Heart left ventricle (tissue), 16 donors: Measurements from ENCODE around the gene EML6. TPM values are rescaled to one million over a fixed set of nuclear protein-coding genes. Genes with fewer than 3 reads are reported as not detected.
"Not testable (repeated sequence)": the region's sequence is repeated elsewhere in the genome, so short reads cannot be mapped to it uniquely, and the experiment has no call there.

Source experiments
- ATAC-seq, 4 donors: fragments of 200-7000 bp; cut with Tn5 transposase; one replicate each; pipeline ENCODE4 v1.9.1; 2020 to 2022; ENCODE audit warnings: moderate library complexity in 4 of 4, mild to moderate bottlenecking in 3 of 4, moderate number of reproducible peaks in 1 of 4
- DNase-seq, 5 donors: peaks; one replicate each; pipeline ENCODE4 v3.0.0-alpha.2; 2020
- H3K27ac ChIP-seq, 12 donors: fragments of 200-600 bp; sonication (generic) in 4 of 12; one replicate each; pipeline versions ENCODE4 v1.5.0 to v1.8.0; 2016 to 2022; ENCODE audit warnings: mild to moderate bottlenecking in 2 of 12
- H3K27me3 ChIP-seq, 9 donors: fragments of 200-600 bp; sonication (generic) in 2 of 9; one replicate each; pipeline versions ENCODE4 v1.5.1 to v1.8.0; 2016 to 2022; ENCODE audit warnings: mild to moderate bottlenecking in 3 of 9
- H3K36me3 ChIP-seq, 9 donors: fragments of 200-600 bp; sonication (generic) in 2 of 9; one replicate each; pipeline versions ENCODE4 v1.5.0 to v1.8.0; 2018 to 2022; ENCODE audit warnings: mild to moderate bottlenecking in 2 of 9
- H3K4me1 ChIP-seq, 12 donors: fragments of 200-600 bp; sonication (generic) in 4 of 12; one replicate each; pipeline versions ENCODE4 v1.5.0 to v1.8.0; 2016 to 2022; ENCODE audit warnings: mild to moderate bottlenecking in 3 of 12
- H3K4me3 ChIP-seq, 12 donors: fragments of 200-600 bp; sonication (generic) in 4 of 12; one replicate each; pipeline versions ENCODE4 v1.5.0 to v1.8.0; 2017 to 2022; ENCODE audit warnings: mild to moderate bottlenecking in 9 of 12, moderate library complexity in 4 of 12
- H3K9me3 ChIP-seq, 12 donors: fragments of 200-600 bp; sonication (generic) in 4 of 12; one replicate each; pipeline versions ENCODE4 v1.5.0 to v1.8.0; 2016 to 2022; ENCODE audit warnings: mild to moderate bottlenecking in 1 of 12
- CTCF ChIP-seq, 12 donors: fragments of 200-600 bp; sonication (generic) in 4 of 12; IDR thresholded peaks; one replicate each; pipeline versions ENCODE4 v1.5.0 to v1.8.0; 2018 to 2022; ENCODE audit warnings: antibody characterized with exemption in 12 of 12, mild to moderate bottlenecking in 5 of 12
- POLR2A ChIP-seq, 2 donors: fragments of 450-650 bp; IDR thresholded peaks; one replicate each; pipeline ENCODE4 v1.6.1; 2017; ENCODE audit warnings: antibody characterized with exemption in 2 of 2, mild to moderate bottlenecking in 2 of 2, moderate library complexity in 2 of 2
- WGBS, 4 donors: extraction: QIAGEN DNeasy Blood & Tissue Kit in 2 of 4; methylation state at CpG; one replicate each; pipeline versions ENCODE4 v1.1.5 to v1.1.7; 2013 to 2018; 5-methylcytosine and 5-hydroxymethylcytosine counted together
- intact Hi-C, 10 donors: fragments of 100-400 bp; cut with DNase I; formaldehyde crosslinking; loops; one replicate each; pipeline versions ENCODE4 v1.11.1 to v1.14.2; 2022
- polyA plus RNA-seq, 2 donors: library from polyadenylated mRNA; stranded (reverse); fragments of 200-250 nt; gene quantifications; one replicate each; pipeline ENCODE4 v1.2.3, GENCODE V29; 2013
- total RNA-seq, 9 donors: library from RNA; depleted of rRNA in 2 of 9; stranded (reverse); fragments of >200 nt in 2 of 9; fragmentation: NEBNext Ultra II Directional in 3 of 9; extraction: Animal tissue kit (Norgen Biotek cat#: 25700) in 3 of 9; gene quantifications; one replicate each; pipeline versions ENCODE4 v1.1.0 to v1.2.4, GENCODE V29; 2016 to 2023
- donor health status: ischemic (EF 13 %, LVEDD 7.1; RV severe dilation, severe dysfunction).
- donor health status: healthy with polysubstance abuse.
- donor health status: DM: no; HTN: yes; CAD: no.
- donor health status: DM: no; HTN: no; CAD: no.
- donor health status: ischemic (EF 25% LVEDD 6.9; RV normal size, moderate dysfunction).
- donor health status: ischemic (EF 25% LVEDD 5.7; RV mildly dilated, moderate dysfunction).
- donor health status: healthy.
- donor health status: DM: yes; HTN: yes; CAD: no.
- donor health status: ischemic (EF 35%, LVEDD 5.7; RV mildly dilated, moderate dysfunction).
- donor health status: nonischemic (EF 11% LVEDD 7.7; RV severe dilation, severe dysfunction).
- donor health status: DM: yes; HTN: yes; CAD: no.
- donor health status: PGD.
- donor health status: ischemic (EF 29% LVEDD 5.4; RV normal size, mild dysfunction).
- donor health status: nonischemic (EF 23%, LVEDD 6.1; RV moderate dilation, normal function).

The EML6 gene
- total and polyA plus RNA-seq, 11 donors, result 0.08 to 1.2 (median 0.58) TPM

GRCh38 chr2:54840559-54841468 is 117.4 kb downstream of the EML6 start:
- Histone ChIP-seq H3K4me1 (peaks cover 0 to 3% (median 0%) of the 10 kb centered on the region in 12 donors), H3K27ac (no peak overlapping the region), H3K9me3 (no peaks in the 10 kb centered on the region), H3K4me3 (no peak overlapping the region), H3K36me3 (no peaks in the 10 kb centered on the region), H3K27me3 (no peaks in the 10 kb centered on the region)
- no peak for ATAC-seq
- TF ChIP-seq CTCF (IDR thresholded peaks at IDR 0.05), result no peak
- no peak for TF ChIP-seq POLR2A (IDR thresholded peaks at IDR 0.05)
- intact Hi-C loops, result no loop called here
- DNase-seq, result no peak
- 79 to 85% (median 81%) methylated on average over 7 of the region's 7 CpGs for WGBS, 4 donors

GRCh38 chr2:54841500-54841899 is 118.0 kb downstream of the EML6 start:
- H3K36me3 ChIP-seq, intact Hi-C loops, H3K4me1 ChIP-seq, ATAC-seq, H3K27me3 ChIP-seq, H3K4me3 ChIP-seq, H3K27ac ChIP-seq, H3K9me3 ChIP-seq, DNase-seq: not testable (repeated sequence)
- WGBS, 4 donors, result 89 to 96% (median 93%) methylated on average over 10 of the region's 10 CpGs

GRCh38 chr2:54845094-54845493 is 121.6 kb downstream of the EML6 start:
- H3K4me3 ChIP-seq, result no peak overlapping the region
- DNase-seq (no peak), ATAC-seq (no peak)
- H3K9me3 ChIP-seq, result no peaks in the 10 kb centered on the region
- H3K4me1 ChIP-seq, result no peaks in the 10 kb centered on the region
- no peaks in the 10 kb centered on the region for H3K27me3 ChIP-seq
- intact Hi-C loops, result no loop called here
- H3K36me3 ChIP-seq, result no peaks in the 10 kb centered on the region
- TF ChIP-seq POLR2A (IDR thresholded peaks at IDR 0.05) (no peak), CTCF (IDR thresholded peaks at IDR 0.05) (no peak)
- H3K27ac ChIP-seq, result no peak overlapping the region
- WGBS, 4 donors, result 70 to 84% (median 76%) methylated on average over 5 of the region's 5 CpGs

GRCh38 chr2:54845514-54845913 is 122.1 kb downstream of the EML6 start:
- H3K27me3 ChIP-seq, result no peaks in the 10 kb centered on the region
- no peaks in the 10 kb centered on the region for H3K36me3 ChIP-seq
- intact Hi-C loops, result no loop called here
- ATAC-seq (no peak), DNase-seq (no peak)
- H3K9me3 ChIP-seq, result no peaks in the 10 kb centered on the region
- no peaks in the 10 kb centered on the region for H3K4me1 ChIP-seq
- H3K27ac ChIP-seq, result no peak overlapping the region
- no peak for TF ChIP-seq CTCF (IDR thresholded peaks at IDR 0.05)
- TF ChIP-seq POLR2A (IDR thresholded peaks at IDR 0.05), result no peak
- WGBS, 4 donors, result 45 to 61% (median 51%) methylated on average over 2 of the region's 2 CpGs
- no peak overlapping the region for H3K4me3 ChIP-seq
